Liver (tissue), 2 donors: Measurements from ENCODE around the gene RIMBP2.

Experiments used
- CTCF ChIP-seq: fragments of 150-350 bp; IDR thresholded peaks from 2 replicates; pipeline ENCODE4 v1.5.1; 2017; ENCODE audit warnings: improper control_type of control experiment, low read depth, low read length; ENCODE audit not compliant: missing input control
- FOXA1 ChIP-seq: IDR thresholded peaks from 2 replicates; pipeline ENCODE4 v1.6.1; 2016; ENCODE audit warnings: antibody characterized with exemption
- FOXA2 ChIP-seq: IDR thresholded peaks from 2 replicates; pipeline ENCODE4 v1.6.1; 2016; ENCODE audit warnings: antibody characterized with exemption
- donor health status: healthy.

GRCh38 chr12:130714591-130715149 is 1.4 kb downstream of the RIMBP2 start:
- TF ChIP-seq FOXA2 (no peak), CTCF (no peak), FOXA1 (no peak)
